PFSK-1 (cell line): ENCODE results near the gene RALGAPA2.

Source experiments
- FOXP2 ChIP-seq: optimal IDR thresholded peaks from 2 replicates; pipeline ENCODE3; 2011; ENCODE audit warnings: borderline replicate concordance, control low read depth, inconsistent platforms; ENCODE audit not compliant: insufficient read depth; ENCODE audit errors: extremely low read length, extremely low read depth
- POLR2AphosphoS5 ChIP-seq: IDR thresholded peaks from 2 replicates; pipeline ENCODE4 v1.6.1; 2012; ENCODE audit warnings: low read depth, mild to moderate bottlenecking, control low read depth, low read length, moderate library complexity
- REST ChIP-seq, 2 experiments: IDR thresholded peaks; 2 replicates each; pipeline versions ENCODE4 v1.6.1 to v1.8.0; 2011 to 2012; ENCODE audit warnings: low read depth in 2 of 2, low read length in 2 of 2, control low read depth in 1 of 2, inconsistent platforms in 1 of 2, mild to moderate bottlenecking in 1 of 2, moderate library complexity in 1 of 2; ENCODE audit not compliant: insufficient read depth in 1 of 2
- SIN3A ChIP-seq: IDR thresholded peaks from 2 replicates; pipeline ENCODE4 v1.6.1; 2012; ENCODE audit warnings: mild to moderate bottlenecking, low read length, moderate library complexity, borderline replicate concordance; ENCODE audit not compliant: insufficient read depth
- TAF1 ChIP-seq: IDR thresholded peaks from 2 replicates; pipeline ENCODE4 v1.6.1; 2012; ENCODE audit warnings: low read length, control low read depth, borderline replicate concordance; ENCODE audit not compliant: insufficient read depth

The RALGAPA2 gene

GRCh38 chr20:20741087-20742045, 28.9 kb upstream of the RALGAPA2 start:
- TF ChIP-seq SIN3A: no peak
- TF ChIP-seq REST (IDR thresholded peaks at IDR 0.05; ENCODE audit: insufficient read depth in 1 of 2, low read depth in 2 of 2, low read length in 2 of 2): no peak

GRCh38 chr20:20740541-20740940, 28.1 kb upstream of the RALGAPA2 start:
- TF ChIP-seq POLR2AphosphoS5: no peak
- no peak for TF ChIP-seq TAF1
- TF ChIP-seq FOXP2: no peak
- no peak for TF ChIP-seq REST (IDR thresholded peaks at IDR 0.05; ENCODE audit: insufficient read depth in 1 of 2, low read depth in 2 of 2, low read length in 2 of 2)
- TF ChIP-seq SIN3A: no peak

- TF ChIP-seq FOXP2 (no peak), REST (IDR thresholded peaks at IDR 0.05; ENCODE audit: insufficient read depth in 1 of 2, low read depth in 2 of 2, low read length in 2 of 2) (no peak), SIN3A (no peak), TAF1 (no peak), POLR2AphosphoS5 (no peak)
Observed at GRCh38 chr20:20737158-20737557, 24.7 kb upstream of the RALGAPA2 start.

- TF ChIP-seq TAF1 (no peak), SIN3A (no peak), REST (IDR thresholded peaks at IDR 0.05; ENCODE audit: insufficient read depth in 1 of 2, low read depth in 2 of 2, low read length in 2 of 2) (no peak), FOXP2 (no peak), POLR2AphosphoS5 (no peak)
Observed at GRCh38 chr20:20736303-20736702, 23.9 kb upstream of the RALGAPA2 start.

GRCh38 chr20:20734475-20734948, 22.1 kb upstream of the RALGAPA2 start:
- no peak for TF ChIP-seq POLR2AphosphoS5
- no peak for TF ChIP-seq SIN3A
- TF ChIP-seq REST (IDR thresholded peaks at IDR 0.05; ENCODE audit: insufficient read depth in 1 of 2, low read depth in 2 of 2, low read length in 2 of 2): no peak
- no peak for TF ChIP-seq TAF1
- TF ChIP-seq FOXP2: no peak
